ENCODE data around the gene GPAT3. TPM values are rescaled to one million over a fixed set of nuclear protein-coding genes. Genes with fewer than 3 reads are reported as not detected.
"Not testable (repeated sequence)": the region's sequence is repeated elsewhere in the genome, so short reads cannot be mapped to it uniquely, and the experiment has no call there.

The GPAT3 gene
- total RNA-seq, 4 donors from 2014 or later = 3.7 to 7.5 (median 5.4) TPM

GRCh38 chr4:83498187-83498586 is 37.7 kb upstream of the GPAT3 start:
- no peak for DNase-seq (ENCODE audit: extremely low spot score)
- no peaks in the 10 kb centered on the region for H3K9me3 ChIP-seq
- intact Hi-C loops (cut with DNase I) = no loop called here
- no peaks in the 10 kb centered on the region for H3K27me3 ChIP-seq
- TF ChIP-seq POLR2A (IDR thresholded peaks at IDR 0.05; ENCODE audit: low read depth) (no peak), POLR2AphosphoS5 (IDR thresholded peaks at IDR 0.05) (no peak), CTCF (IDR thresholded peaks at IDR 0.05) (no peak), EP300 (IDR thresholded peaks at IDR 0.05) (no peak)
- no peaks in the 10 kb centered on the region for H3K36me3 ChIP-seq
- H3K4me3 ChIP-seq = no peak overlapping the region
- 96% methylated on average over 1 of the region's 1 CpG for WGBS
- no peak overlapping the region for H3K27ac ChIP-seq (replicated peaks in 1 of 4)
- no peaks in the 10 kb centered on the region for H3K4me1 ChIP-seq

GRCh38 chr4:83501671-83502070 is 34.2 kb upstream of the GPAT3 start:
- intact Hi-C loops (cut with DNase I) = loop anchor here (10.0 kb wide), 1 partner anchor 1023 kb away; no protein-coding TSS in a partner anchor
- not testable (repeated sequence) for H3K4me3 ChIP-seq; H3K36me3 ChIP-seq; H3K27ac ChIP-seq (replicated peaks in 1 of 4); H3K27me3 ChIP-seq; H3K9me3 ChIP-seq; DNase-seq (ENCODE audit: extremely low spot score); H3K4me1 ChIP-seq
- 85% methylated on average over 3 of the region's 3 CpGs for WGBS

DNA sequence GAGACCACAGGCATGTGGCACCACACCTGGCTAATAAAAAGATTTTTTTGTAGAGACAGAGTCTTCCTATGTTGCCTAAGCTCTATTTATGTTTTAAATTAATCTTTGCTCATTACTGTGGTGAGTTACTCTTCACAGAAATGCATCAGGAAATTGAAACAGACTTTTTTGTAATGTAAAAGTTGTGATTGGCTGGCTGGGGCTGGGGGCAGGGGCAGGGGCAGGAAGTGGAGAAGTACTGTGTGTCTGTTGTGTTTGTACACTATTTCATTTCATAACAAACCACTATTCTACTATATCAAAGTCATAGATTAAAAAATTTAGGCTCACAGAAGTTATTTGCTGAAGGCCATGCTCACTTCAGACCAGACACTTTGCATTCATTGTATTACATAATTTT is 31.9 kb upstream of the GPAT3 start:
- intact Hi-C loops (cut with DNase I) = loop anchor here (10.0 kb wide), 1 partner anchor 1021 kb away; no protein-coding TSS in a partner anchor
- TF ChIP-seq POLR2AphosphoS5 (IDR thresholded peaks at IDR 0.05) (no peak), POLR2A (IDR thresholded peaks at IDR 0.05; ENCODE audit: low read depth) (no peak), EP300 (IDR thresholded peaks at IDR 0.05) (no peak)
- no peak for DNase-seq (ENCODE audit: extremely low spot score)
- Histone ChIP-seq H3K9me3 (no peaks in the 10 kb centered on the region), H3K36me3 (no peaks in the 10 kb centered on the region), H3K4me3 (no peak overlapping the region), H3K27me3 (no peaks in the 10 kb centered on the region), H3K27ac (replicated peaks in 1 of 4) (no peak overlapping the region), H3K4me1 (no peaks in the 10 kb centered on the region)

- Histone ChIP-seq H3K4me1 (no peaks in the 10 kb centered on the region), H3K9me3 (no peaks in the 10 kb centered on the region), H3K27me3 (no peaks in the 10 kb centered on the region), H3K4me3 (no peak overlapping the region), H3K27ac (replicated peaks in 1 of 4) (no peak overlapping the region), H3K36me3 (no peaks in the 10 kb centered on the region)
- TF ChIP-seq EP300 (IDR thresholded peaks at IDR 0.05) (no peak), POLR2AphosphoS5 (IDR thresholded peaks at IDR 0.05) (no peak), CTCF (IDR thresholded peaks at IDR 0.05) (no peak), POLR2A (IDR thresholded peaks at IDR 0.05; ENCODE audit: low read depth) (no peak)
- no peak for DNase-seq (ENCODE audit: extremely low spot score)
- 63% methylated on average over 4 of the region's 4 CpGs for WGBS
- intact Hi-C loops (cut with DNase I) = loop anchor here (10.0 kb wide), 1 partner anchor 1020 kb away; no protein-coding TSS in a partner anchor
Measured at GRCh38 chr4:83504503-83504902, 31.4 kb upstream of the GPAT3 start.

DNA sequence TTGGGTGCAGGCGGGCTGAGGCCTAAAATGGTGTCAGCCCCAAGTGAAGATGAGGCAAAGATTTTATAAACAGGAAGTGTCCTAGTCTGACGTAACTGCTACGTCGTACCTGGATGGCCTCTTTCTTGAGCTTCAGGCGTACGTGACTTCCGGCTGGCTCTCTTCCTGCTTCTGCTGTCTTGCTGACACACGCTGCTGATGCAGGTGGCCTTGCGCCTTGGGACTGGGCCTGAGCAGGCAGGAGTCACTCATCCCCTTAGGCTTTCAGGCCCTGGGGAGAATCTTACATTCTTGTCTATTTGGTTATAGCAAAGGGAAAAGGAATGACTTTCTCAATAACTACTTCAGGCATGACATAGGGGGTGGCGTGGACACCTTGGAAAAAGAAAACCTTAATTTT is 30.9 kb upstream of the GPAT3 start:
- Histone ChIP-seq H3K9me3 (no peaks in the 10 kb centered on the region), H3K36me3 (no peaks in the 10 kb centered on the region), H3K4me1 (no peaks in the 10 kb centered on the region), H3K4me3 (no peak overlapping the region), H3K27ac (replicated peaks in 1 of 4) (no peak overlapping the region), H3K27me3 (no peaks in the 10 kb centered on the region)
- WGBS = 91% methylated on average over 10 of the region's 10 CpGs
- no peak for DNase-seq (ENCODE audit: extremely low spot score)
- intact Hi-C loops (cut with DNase I) = loop anchor here (10.0 kb wide), 1 partner anchor 1020 kb away; no protein-coding TSS in a partner anchor
- TF ChIP-seq CTCF (IDR thresholded peaks at IDR 0.05) (no peak), POLR2AphosphoS5 (IDR thresholded peaks at IDR 0.05) (no peak)

DNA sequence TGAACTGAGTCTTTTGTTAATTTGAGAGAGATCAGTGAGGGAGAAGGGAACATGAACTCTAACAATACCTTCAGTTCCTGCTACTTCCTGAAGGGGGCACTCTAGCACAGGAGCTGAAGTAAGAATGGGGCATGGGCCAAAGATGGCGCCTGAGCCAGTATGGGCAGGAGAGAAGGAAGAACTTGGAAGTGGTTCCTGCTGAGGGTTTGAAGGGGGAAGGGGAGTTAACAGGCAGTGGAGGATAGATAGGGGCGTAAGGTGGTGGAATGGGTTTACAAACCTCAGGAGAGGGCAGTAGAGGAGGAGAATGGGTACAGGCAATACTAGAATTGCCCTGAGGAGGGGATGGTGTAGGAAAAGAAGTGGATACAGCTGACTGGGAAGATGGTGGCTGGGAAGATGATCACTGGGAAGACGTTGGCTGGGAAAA is 26.7 kb upstream of the GPAT3 start:
- WGBS = 70% methylated on average over 3 of the region's 3 CpGs
- DNase-seq (ENCODE audit: extremely low spot score) = not testable (repeated sequence)

More for the DNA sequence above, 26.7 kb upstream of the GPAT3 start:
- not testable (repeated sequence) for H3K4me3 ChIP-seq; H3K27ac ChIP-seq (replicated peaks in 1 of 4); H3K4me1 ChIP-seq; H3K27me3 ChIP-seq; H3K9me3 ChIP-seq; H3K36me3 ChIP-seq
- intact Hi-C loops (cut with DNase I) = loop anchor here (1.0 to 10.0 kb wide), 2 partner anchors 130 to 1016 kb away; no protein-coding TSS in a partner anchor
- TF ChIP-seq CTCF (IDR thresholded peaks at IDR 0.05) (peak; percentile 63 to 78 (median 78)), POLR2AphosphoS5 (IDR thresholded peaks at IDR 0.05) (peak; percentile 17 to 21)

Measured in esophagus muscularis mucosa (tissue), 4 donors.